ENCODE data around the gene DYRK1A.

- TF ChIP-seq POLR2A (IDR thresholded peaks at IDR 0.05; ENCODE audit: low read depth, low read length) (no peak), EZH2 (IDR thresholded peaks at IDR 0.05; ENCODE audit: borderline replicate concordance, control insufficient read depth, low read depth, low read length) (no peak), ETV6 (conservative IDR thresholded peaks at IDR 0.05 in 1 of 2, IDR thresholded peaks at IDR 0.05 in 1 of 2; ENCODE audit: borderline replicate concordance in 1 of 2, low read depth in 1 of 2) (no peak), ZBED1 (IDR thresholded peaks at IDR 0.05; ENCODE audit: borderline replicate concordance) (no peak)
- TF ChIP-seq, protein P1, sequence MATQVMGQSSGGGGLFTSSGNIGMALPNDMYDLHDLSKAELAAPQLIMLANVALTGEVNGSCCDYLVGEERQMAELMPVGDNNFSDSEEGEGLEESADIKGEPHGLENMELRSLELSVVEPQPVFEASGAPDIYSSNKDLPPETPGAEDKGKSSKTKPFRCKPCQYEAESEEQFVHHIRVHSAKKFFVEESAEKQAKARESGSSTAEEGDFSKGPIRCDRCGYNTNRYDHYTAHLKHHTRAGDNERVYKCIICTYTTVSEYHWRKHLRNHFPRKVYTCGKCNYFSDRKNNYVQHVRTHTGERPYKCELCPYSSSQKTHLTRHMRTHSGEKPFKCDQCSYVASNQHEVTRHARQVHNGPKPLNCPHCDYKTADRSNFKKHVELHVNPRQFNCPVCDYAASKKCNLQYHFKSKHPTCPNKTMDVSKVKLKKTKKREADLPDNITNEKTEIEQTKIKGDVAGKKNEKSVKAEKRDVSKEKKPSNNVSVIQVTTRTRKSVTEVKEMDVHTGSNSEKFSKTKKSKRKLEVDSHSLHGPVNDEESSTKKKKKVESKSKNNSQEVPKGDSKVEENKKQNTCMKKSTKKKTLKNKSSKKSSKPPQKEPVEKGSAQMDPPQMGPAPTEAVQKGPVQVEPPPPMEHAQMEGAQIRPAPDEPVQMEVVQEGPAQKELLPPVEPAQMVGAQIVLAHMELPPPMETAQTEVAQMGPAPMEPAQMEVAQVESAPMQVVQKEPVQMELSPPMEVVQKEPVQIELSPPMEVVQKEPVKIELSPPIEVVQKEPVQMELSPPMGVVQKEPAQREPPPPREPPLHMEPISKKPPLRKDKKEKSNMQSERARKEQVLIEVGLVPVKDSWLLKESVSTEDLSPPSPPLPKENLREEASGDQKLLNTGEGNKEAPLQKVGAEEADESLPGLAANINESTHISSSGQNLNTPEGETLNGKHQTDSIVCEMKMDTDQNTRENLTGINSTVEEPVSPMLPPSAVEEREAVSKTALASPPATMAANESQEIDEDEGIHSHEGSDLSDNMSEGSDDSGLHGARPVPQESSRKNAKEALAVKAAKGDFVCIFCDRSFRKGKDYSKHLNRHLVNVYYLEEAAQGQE (IDR thresholded peaks at IDR 0.05; ENCODE audit: low read depth, low read length), result no peak
These were observed 141.8 kb downstream of the DYRK1A start for GRCh38 chr21:37508341-37508740.

All from GM12878 (cell line).